ENCODE measurements around the gene EHMT1.

EHMT1 gene

DNA sequence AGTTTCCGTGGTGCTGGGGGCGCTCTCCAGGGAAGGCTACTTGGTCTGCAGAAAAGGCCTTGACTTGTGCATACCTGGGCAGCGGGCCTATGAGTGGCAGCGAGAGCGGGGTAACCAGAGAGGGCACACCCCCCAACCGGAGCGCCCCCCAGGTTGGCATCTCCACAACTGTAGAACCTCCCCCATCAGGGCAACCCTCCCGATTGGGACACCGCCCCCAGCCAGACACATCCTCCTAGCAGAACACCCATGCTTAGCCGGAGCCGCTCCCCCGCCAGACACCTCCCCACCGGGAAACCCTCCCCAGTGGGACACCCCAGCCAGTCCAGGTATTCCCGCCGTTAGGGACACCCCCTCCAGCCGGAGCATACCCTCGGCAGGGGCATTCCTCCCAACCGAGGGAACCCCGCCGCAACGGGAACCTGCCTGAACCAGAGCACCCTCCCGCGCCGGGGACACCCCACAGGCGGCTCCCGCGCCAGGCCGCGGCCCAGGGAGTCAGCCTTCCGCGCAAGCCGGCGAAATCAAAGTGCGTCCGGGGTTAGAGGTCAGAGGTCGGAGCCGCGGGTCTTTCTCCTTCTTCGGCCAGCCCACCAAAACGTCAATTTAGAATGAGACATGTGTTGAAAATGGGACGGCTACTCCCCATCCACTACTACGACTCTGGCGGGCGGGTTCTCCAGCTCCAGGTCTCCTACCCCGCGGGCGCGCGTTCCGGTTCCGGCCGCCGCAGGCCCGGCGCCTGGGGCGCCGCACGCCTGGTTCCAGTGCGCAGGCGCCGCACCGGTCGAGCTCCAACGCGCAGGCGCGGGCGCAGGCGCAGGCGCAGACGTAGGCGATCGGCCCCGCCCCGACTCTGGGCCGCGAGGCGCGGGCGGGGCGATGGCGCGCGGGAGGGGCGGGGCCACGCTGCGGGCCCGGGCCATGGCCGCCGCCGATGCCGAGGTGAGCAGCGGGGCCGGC lies at the start of gene EHMT1:
TSS of gene EHMT1 (plus strand) at position 901 of the 963 bp plus-strand sequence. CDS start at position 925, 24 bp downstream.
- peak; percentile 77 to 82 (median 81) for DNase-seq (ENCODE audit: low read depth in 3 of 3)

DNA sequence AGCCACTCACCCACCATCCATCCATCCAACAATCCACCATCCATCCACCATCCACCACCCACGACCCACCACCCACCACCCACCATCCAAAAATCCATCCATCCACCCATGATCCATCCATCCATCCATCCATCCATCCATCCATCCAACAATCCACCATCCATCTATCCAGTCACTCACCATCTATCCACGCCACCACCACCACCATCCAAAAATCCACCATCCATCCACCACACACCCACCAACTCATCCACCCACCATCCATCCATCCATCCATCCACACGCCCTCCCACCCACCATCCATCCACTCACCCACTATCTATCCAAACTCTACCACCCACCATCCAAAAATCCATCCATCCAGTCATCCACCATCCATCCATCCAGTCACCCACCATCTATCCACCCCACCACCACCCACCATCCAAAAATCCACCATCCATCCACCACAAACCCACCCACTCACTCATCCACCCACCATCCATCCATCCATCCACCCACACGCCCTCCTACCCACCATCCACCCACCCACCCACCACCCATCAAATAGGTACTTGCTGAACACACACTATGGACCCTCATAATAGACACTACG lies 49.1 kb upstream of the EHMT1 start:
- no peak for DNase-seq (ENCODE audit: low read depth in 3 of 3)

DNA sequence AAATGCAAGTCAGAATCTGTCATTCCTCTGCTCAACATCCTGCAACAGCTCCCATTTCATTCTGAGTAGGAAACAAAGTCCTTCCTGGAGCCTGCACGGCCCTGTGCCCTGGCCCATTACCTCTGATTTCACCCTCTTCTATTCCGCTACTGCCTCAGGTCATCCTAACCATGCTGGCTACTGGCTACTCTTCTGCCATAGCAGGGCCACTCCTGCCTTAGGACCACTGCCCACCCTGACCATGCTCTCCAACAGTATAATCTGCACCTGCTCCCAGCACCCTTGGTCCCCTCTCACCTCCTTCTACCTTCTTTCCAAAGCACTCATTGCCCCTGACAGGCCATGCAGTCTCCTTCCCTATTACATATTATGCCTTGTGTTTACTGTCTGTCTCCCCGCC lies 48.2 kb upstream of the EHMT1 start:
- DNase-seq (ENCODE audit: low read depth in 3 of 3) = no peak

DNA sequence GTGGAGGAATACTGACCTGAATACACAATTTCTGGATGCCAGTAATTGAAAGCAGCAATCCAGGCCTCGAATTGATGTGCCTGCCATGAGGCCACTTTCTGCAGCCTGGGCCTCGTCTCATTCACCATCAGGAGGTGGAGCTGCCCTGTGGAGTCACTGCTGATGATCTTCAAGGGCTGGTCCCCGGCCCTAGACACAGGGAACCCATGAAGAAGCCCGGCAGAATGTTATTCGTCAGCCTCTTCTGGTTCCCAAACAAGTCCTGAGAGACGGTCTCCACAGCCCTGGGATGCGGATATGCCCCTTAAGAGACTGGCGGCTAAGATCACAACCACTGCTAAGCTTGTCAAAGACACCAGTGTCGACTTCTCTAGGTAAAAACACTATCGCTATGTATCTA lies 44.6 kb upstream of the EHMT1 start:
- DNase-seq (ENCODE audit: low read depth in 3 of 3) = no peak

DNA sequence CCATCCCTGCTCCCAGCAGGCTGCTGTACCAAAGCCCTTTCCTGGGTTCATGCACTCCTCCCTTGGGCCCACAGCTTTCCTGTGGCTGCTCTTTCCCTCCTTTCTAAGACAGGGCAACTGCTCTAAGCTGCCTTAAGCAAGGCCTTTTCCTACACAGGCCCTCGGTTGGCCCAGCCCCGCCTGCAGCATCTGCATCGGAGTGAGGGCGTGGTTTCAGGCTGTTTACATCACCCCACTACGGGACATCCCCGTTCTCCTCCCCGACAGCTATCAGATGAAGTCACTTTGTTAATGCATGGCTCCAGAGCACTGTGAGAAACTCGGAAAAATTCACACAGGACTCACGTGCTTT lies 43.5 kb upstream of the EHMT1 start:
- DNase-seq (ENCODE audit: low read depth in 3 of 3) = no peak

DNA sequence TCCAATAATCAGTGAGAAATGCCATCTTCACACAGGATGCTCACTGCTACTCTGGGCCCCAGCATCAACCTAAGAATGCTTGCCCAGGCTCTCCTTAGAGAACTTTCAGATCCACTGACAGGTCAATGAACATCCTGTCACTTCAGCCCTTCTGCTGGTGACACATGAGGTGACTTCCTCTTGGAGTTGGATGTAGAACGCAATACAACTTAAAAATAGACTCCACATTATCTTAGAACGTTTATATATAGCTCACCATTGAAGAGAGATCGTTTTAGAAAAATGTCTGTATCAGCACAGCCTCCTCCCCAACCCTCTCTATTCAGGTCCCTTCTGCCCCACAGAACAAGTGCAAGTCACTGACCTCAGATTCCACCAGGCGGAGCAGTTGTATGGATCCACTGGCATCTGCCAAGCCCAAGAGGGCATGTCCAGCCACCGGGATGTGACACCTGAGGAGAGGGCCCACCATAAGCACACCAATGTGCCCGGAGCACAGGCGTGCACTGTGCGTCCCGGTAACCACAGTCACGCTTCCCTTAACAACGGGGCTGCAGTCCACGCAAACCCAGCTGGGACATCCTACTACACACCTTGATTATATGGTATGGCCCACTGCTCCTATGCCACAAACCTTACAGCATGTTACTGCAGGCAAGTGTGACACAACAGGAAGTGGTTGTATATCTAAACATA lies 42.9 kb upstream of the EHMT1 start:
- DNase-seq (ENCODE audit: low read depth in 3 of 3) = no peak

DNA sequence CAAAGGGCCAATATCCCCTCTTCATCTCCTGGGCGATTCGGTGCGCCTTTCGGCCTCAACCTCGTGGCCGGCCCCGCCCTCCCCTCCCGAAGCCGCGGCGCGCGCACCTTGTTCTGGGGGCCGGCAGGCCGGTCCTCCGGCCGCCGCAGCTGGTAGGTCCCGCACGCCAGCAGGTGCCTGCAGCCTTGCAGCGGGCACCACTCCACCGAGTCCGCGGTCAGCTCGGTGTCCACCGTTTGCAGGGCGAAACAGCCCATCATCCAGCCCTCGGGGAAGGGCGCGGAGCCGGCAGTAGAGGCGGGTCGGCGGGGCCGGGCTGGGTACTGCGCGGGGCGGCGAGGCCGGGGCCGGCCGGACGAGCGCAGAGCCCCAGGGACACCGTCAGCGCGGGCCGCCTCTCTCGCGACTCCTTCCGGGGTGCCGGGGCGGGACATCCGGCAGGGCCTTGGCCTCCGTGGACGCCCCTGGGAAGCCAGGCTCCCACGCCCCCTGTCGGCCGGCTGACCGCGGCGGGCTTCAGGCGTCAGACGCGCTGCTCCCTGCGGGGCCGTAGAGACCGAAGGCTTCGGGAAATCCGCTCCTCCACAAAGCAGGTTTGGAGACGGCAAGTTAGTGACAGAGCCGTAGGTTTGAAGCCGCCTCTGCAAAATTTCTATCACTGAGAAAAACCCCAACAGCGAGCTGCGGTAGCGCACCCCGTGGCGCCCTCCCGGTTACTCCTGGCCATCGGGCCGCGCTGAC lies 40.1 kb upstream of the EHMT1 start, which contains the start of gene DPH7:
TSS of gene DPH7 (minus strand) at position 408 of the 741 bp plus-strand sequence. CDS start at position 260, 148 bp downstream.
- peak; percentile 89 to 98 (median 94) for DNase-seq (ENCODE audit: low read depth in 3 of 3)

DNA sequence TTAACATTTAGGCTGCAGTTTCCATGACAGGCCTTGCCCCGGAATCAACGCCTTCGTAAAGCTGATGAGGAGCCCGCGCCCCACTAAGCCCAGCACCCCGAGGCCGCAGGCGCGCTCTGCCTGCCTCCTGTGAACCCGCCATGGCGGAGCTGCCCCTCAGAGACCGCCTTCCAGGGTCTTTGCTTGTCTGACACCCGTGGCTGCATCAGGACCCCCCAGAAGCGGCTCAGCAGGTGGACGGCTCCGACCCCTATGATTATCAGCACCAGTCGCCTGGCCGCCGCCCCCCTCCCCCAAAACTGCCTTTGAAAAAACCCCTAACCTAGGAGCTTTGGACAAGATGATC lies 39.6 kb upstream of the EHMT1 start:
- no peak for DNase-seq (ENCODE audit: low read depth in 3 of 3)

DNA sequence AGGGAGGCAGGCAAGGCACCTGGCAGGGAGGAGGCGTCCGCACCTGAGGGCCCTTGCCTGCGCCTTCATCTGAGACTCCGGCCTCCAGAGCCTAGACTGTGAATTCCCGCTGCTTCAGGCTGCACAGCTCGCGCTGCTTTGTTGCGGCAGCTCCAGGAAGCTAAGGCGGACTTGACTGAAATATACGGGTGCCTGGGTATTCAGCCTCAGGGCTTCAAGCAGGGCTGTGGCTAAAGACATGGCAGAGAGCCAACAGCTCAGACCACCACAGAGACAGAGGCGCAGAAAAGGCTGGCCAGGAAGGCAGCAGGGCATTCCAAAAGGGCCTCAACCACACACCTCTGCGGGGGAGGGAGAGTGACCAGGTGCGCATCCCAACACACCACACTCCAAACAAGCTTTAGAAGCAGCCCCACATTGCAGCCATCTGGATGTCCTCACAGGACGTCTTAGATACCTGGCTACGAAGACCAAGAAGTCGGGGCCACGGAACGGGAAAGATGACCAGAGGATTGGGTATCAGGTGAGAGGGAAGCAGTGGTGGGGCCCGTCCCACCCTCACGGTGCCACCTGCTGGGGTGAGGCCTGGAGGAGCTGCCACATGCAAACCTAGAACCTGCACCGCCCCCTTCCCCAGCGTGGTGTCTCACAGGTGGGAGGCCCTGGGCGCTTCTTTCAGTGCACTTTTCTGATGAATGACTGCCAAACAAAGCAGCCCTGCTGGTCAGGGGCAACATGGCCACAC lies 38.4 kb upstream of the EHMT1 start:
- DNase-seq (ENCODE audit: low read depth in 3 of 3) = no peak

DNA sequence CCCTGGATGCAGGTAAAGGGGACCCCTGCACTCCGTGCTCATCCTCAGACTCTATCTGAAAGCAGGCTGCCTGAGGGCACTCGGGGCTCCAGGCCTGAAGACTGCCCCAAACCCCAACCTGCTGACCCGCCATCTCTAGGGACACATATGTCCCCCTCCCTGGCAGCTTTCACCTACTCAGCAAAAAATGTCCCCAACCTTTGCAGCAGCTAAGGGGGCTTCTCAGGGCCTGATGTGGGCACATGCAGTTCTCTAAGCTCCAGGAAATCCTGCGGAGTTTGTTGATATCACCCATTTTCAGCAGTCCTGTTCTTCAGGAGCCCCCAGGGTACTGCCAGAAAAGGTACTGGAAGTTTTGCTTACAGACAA lies 37.9 kb upstream of the EHMT1 start:
- DNase-seq (ENCODE audit: low read depth in 3 of 3) = no peak

DNA sequence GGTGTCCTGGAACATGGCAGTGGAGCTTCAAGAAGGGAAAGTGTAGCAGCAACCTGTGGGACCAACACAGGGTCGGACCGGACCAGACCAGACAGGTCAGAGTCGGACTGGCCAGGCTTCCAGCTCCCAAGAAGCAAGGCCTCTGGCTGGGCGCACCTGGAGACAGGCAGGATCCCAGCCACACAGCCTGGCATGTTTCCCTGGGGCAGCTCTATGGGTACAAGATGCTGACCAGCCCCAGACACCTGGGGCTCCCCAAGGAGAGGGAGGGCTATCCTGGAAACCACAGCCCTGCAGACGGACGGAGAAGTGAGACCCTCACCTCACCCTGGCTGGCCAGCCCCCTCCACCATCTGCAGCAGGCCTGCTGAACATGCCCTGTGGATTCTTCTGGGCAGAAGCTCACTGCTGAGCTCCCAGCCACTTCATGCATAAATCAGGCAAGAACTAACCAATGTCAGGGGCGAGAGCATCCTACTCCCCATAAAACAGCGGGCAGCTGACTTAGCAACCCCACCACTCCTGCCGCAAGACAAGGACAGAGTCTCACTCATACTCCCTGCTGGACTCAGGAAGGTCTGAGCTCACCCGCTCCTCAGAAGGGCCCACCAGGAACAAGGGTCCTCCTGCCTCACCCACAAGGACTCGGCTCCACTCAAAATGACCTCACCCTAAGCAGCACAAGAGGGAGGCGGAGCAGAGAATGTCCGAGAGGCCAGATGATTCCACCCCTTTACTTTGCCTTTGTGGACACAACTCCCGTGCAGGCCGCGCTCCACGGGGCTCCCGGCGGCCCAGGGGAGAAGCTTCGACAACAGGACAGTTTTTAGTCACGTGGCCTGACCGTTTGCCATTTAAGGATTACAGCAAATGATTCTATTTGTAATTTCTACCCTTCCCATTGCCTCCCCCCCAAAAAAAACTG lies 37.2 kb upstream of the EHMT1 start:
- DNase-seq (ENCODE audit: low read depth in 3 of 3) = no peak

DNA sequence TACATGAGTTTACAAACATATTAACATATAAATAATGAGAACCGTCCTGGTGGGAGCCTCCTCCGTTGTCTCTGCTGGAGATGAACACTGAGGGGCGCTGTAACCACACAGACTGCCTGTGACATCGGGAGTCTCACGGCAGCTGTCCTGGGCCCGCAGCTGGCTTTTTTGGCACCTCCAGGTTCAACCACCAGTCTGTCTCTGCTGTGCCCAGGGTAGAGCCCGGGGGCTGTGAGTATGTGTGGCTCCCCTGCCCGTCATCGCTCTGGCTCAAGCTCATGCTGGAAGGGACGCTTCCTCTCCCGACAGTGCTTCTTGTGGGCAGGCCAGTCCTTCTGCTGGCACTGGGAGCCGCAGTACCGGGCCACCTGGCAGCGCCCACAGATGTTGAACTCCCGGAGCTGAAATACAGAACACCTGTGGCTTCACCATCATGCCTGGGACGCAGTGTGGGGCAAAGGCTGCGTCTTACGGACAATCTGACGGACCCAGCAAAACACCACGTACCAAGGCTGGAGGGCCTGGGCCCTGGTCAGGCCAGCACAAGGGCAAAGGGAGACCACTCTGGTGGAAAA lies 36.4 kb upstream of the EHMT1 start:
- DNase-seq (ENCODE audit: low read depth in 3 of 3) = no peak

DNA sequence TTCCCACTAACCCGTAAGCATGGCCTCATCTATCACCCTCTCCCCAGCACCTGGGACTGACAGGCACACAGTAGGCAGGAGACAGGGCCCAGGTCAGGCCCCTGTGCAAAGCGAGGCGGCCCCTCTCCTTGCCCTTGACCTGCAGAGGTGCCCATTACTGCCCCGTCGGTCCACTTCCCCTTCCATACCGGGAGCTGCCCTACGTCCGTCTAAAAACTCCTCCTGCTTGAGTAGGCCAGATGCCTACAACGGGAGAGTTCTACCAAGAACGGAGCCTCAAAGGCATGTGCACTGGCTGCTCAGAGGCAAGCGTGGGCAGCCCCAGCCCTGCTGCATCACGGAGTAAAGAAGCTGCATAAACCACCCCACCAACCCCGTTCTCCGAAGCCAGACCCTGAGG lies 35.5 kb upstream of the EHMT1 start:
- DNase-seq (ENCODE audit: low read depth in 3 of 3) = no peak

DNA sequence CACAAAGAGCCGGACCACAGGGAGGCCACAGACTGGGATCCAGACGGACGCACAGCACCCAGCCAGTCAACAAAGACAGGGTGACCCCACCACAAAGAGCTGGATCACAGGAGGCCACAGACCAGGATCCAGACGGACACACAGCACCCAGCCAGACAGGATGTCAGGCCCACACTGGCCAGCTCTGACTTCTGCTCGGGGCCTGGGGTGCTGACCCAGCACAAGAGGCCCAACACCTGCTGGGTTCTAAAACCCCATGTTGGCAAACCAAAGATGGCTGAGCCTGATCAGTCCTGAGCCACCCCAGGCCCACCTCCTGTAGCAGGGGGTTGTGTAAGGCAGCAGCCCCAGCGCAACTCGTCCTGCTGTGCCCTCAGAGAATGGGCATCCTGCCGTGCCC lies 34.8 kb upstream of the EHMT1 start:
- DNase-seq (ENCODE audit: low read depth in 3 of 3) = no peak

DNA sequence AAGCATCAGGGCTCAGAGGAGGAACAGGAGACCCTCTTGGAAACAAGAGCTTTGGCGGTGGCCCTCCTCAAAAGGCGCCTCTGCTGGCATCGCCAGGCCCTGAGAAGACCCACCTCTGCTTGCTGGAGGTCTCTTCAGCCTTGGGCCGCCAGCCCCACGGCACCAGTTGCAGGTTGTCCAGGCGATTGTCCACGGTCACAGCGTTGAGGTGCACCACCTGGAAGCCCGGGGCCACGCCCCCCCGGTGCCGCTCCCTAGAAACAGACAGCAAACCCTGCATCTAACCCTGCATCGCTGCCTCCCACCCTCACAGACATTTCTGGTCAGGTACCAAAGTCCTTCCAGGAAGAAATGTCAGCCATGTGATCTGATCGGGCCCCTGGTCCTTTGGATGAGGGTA lies 32.0 kb upstream of the EHMT1 start:
- no peak for DNase-seq (ENCODE audit: low read depth in 3 of 3)

DNA sequence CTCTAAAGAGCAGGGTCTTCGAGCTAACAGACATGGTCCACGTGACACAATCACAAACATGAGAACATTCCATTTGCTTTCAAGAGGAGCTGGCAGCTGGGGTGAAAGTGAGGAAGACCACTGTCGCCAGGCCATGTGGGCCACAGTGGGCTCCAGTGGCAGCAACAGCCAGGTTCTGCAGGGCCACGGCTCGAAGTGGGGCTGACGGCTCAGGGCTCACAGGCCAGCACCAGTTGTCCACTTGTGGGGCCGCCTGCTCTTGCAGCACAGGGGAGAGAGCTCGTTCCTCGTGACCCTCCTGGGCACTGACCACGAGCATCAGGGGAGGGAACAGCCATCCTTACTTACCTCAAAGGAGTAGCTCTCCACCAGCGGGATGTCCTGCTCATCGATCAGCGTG lies 30.5 kb upstream of the EHMT1 start:
- DNase-seq (ENCODE audit: low read depth in 3 of 3) = no peak

DNA sequence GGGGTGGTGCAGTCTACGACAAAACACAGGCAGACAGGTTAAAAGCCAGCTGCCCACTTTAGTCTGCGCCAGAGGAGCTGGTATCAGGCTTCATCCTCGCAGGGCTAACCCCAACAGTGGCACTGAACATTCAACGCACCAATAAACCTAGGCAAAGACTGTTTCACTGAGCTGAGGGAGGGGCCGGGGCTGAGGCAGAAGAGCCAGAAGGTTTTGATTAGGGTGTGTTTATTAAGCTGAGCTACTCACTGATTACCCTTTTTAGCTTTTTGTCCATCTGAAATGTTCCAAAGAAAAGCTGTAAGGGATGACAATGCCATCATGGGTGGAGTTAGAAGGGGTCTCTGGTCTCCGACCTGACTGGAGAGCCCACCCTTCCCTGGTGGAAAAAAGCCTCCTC lies 29.9 kb upstream of the EHMT1 start:
- DNase-seq (ENCODE audit: low read depth in 3 of 3) = no peak

DNA sequence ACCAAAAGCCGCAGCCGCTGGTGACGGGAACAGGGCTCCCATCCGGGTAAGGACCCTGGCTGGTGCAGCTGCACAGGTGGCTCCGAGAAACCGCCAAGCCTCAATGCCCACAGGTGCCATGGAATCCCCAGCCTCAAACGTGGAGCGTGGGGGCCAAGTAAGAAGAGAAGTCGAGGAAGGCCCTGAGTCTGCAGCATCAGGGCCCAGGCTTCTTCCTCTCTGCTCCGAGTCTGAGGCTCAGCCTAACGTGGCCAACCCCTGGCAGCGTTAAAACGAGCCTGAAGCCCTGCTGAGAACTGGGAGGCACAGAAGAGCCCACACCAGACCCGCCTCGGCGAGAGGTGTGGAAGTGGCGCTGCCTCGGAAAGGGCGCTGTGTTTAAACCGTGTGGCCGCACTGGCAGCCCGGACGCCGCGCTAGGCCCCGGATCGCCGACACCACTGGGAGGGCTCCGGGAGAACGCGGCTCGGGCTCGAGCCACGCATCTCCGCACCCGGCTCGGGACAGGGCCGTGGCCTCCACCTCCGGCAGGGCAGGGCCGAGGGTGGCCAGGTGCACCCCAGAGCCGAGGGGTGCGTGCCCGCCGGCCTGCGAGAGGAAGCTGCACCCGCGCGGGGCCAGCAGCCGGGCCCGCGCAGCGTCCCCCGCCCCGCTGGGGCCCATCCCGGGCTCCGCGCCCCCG lies 29.2 kb upstream of the EHMT1 start:
- DNase-seq (ENCODE audit: low read depth in 3 of 3) = no peak

DNA sequence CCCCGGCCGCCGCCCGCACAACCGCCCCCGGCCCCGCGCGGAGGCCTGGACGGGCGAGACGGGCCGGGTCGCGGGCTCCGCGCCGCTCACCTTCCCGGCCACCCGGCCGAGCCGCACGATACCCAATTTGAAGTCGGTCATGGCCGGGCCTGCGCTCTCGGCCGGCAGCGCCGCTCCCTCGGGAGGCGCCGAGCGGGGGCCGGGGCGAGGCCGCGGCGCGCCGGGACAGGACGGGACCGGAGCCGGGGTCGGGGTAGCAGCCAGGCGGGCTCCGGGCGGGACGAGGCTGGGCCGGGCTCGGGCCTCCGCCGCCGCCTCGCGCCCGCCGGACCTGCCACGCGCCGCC lies 28.7 kb upstream of the EHMT1 start:
- no peak for DNase-seq (ENCODE audit: low read depth in 3 of 3)

All from stimulated activated CD4-positive, alpha-beta T cell treated with anti-CD3 and anti-CD28 coated beads, TNF-alpha, amount 100 ng/mL, for 48 hours (primary cell).